NK-92 treated with Interleukin-12 subunit alpha and Interleukin-12 subunit beta, amount 100 ng/mL, for 24 hours (cell line): ENCODE measurements around the gene TXK.

Experiments used
- DNase-seq: peaks from one replicate; lab custom pipeline; 2025; lab: John Stamatoyannopoulos, UW

TXK gene

DNA sequence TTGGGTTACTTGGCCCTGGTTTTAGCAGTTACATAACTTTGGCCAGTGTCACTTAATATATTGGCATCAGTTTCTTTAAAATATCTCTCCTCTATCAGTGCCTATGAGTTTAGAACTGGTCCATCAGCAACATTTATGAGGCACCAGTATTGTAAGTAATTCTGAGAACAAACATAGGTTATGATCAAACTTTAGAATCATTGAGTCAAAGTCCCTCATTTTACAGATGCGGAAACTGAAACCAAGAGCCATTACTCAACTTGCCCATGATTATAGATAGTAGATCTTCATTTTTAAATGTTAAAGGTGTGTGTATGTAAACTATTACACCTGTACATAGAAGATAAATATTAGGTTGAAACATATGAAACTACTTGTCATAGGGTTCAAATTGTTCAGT is 113.0 kb downstream of the TXK start:
- no peak for DNase-seq

DNA sequence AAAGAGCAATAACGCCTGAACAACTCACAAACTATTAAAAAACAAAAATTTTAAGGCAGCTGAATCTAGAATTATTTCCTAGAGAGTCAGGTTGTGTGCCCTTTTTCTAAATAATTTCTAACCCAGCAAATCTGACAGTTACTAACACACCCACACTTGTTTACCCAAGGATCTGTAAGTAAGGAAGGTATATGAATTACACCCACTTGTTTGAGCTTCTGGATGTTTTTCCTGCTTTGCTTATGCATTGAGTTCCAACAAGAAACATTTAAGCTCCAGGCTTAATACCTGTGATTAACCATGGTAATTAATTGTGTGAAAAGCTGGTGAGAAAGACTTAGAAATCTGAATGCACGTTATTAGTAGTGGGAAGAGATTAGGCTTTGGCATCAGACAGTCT is 115.9 kb downstream of the TXK start:
- no peak for DNase-seq

DNA sequence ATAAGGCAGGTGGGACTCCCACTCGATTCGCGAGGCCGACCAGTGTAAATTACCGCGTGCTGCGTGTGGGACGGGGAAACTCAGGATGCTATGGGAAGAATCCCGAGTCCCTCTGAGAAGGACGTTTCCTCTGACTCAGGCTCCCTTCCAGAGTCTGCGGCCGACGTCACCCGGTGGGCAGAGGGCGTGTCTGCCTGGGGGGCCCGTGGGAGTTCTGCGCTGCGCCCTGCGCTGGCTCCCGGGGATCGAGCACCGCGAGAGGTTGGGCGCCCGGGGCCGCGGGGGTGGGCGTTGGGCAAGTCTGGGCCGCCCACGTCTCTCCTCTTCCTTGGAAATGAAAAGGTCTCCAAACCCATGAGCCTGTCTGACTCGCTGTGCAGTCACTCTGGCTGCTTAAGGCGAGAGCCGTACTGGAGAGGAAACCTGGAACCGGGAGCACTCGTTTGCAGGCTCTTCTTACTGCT is 116.9 kb downstream of the TXK start:
- no peak for DNase-seq
